ENCODE data around the gene USO1. TPM values are rescaled to one million over a fixed set of nuclear protein-coding genes. Genes with fewer than 3 reads are reported as not detected.

The USO1 gene
- total and polyA plus RNA-seq, 9 of the 15 experiments (the other 6 are each of a cell fraction or from before 2014, with no cell fraction given), result 19.3 to 97.8 (median 48.5) TPM

GRCh38 chr4:75724066-75724866 is at the start of gene USO1 (continued):
- TF ChIP-seq MECOM (CRISPR knock-in tag; IDR thresholded peaks at IDR 0.05) (no peak), ESRRB (CRISPR knock-in tag; IDR thresholded peaks at IDR 0.05; ENCODE audit: borderline replicate concordance) (no peak), NFE2L1 (tag; IDR thresholded peaks at IDR 0.05; ENCODE audit: borderline replicate concordance, low read depth) (no peak), MCM2 (IDR thresholded peaks at IDR 0.05; ENCODE audit: low read depth) (no peak), HOXB6 (CRISPR knock-in tag; IDR thresholded peaks at IDR 0.05; ENCODE audit: borderline replicate concordance) (no peak), XRCC5 (IDR thresholded peaks at IDR 0.05; ENCODE audit: low read depth, low read length) (0 out of 2 replicates have a peak, but pooled peaks have one; percentile 3)

GRCh38 chr4:75675004-75675531 is 49.3 kb upstream of the USO1 start:
- H3K36me3 ChIP-seq (ENCODE audit: control insufficient read depth, insufficient read depth, low read length), result peaks cover 5% of the 10 kb centered on the region
- ChIA-PET CTCF (ENCODE audit: low intra/inter-chr PET ratio) (no interaction called here), POLR2A (interaction anchor here (0.6 kb wide), 1 partner anchor 43 kb away, joined by 3 read pairs; no protein-coding TSS in a partner anchor)
- ATAC-seq, result no peak
- peaks cover 24% of the 10 kb centered on the region for H4K20me1 ChIP-seq (replicated peaks; ENCODE audit: control insufficient read depth, insufficient read depth, low read length)
- H3K9ac ChIP-seq (ENCODE audit: insufficient read depth in 1 of 2, low read depth in 2 of 2, low read length in 2 of 2), result no peak overlapping the region
- no peak overlapping the region for H3K4me2 ChIP-seq (ENCODE audit: insufficient read depth, low read length)
- in situ Hi-C loops (cut with MboI) (no loop called here), intact Hi-C loops (cut with micrococcal nuclease) (no loop called here)
- BruUV-seq (replicated peaks), result no TSS peak
- no peak for DNase-seq (ENCODE audit: extremely low read depth in 1 of 4, low spot score in 3 of 4)
- H3K27me3 ChIP-seq (ENCODE audit: control insufficient read depth in 2 of 2, insufficient read depth in 2 of 2, low read length in 2 of 2), result no peaks in the 10 kb centered on the region
- H3K4me3 ChIP-seq, result no peak overlapping the region
- no peak for FAIRE-seq
- no peak overlapping the region for H3K27ac ChIP-seq (ENCODE audit: extremely low read depth, low read depth, low read length)
- H3K9me1 ChIP-seq (ENCODE audit: control insufficient read depth, insufficient read depth, low read length), result peaks cover 2% of the 10 kb centered on the region
- 83% methylated on average over 11 of the region's 11 CpGs for WGBS (ENCODE audit: insufficient coverage, low coverage, missing lambda C conversion rate)
- peaks cover 39% of the 10 kb centered on the region for H3K79me2 ChIP-seq (ENCODE audit: control insufficient read depth, insufficient read depth, low read length)
- peaks cover 0 to 22% of the 10 kb centered on the region in 2 experiments; a peak in 3 of 5 replicates for H3K4me1 ChIP-seq (replicated peaks in 1 of 2; ENCODE audit: control insufficient read depth in 2 of 2, insufficient read depth in 2 of 2, low read length in 2 of 2)
- no peak overlapping the region for H2AFZ ChIP-seq (ENCODE audit: low read depth, low read length)
- no peaks in the 10 kb centered on the region for H3K9me3 ChIP-seq (replicated peaks; ENCODE audit: control insufficient read depth, insufficient read depth, low read depth, low read length)
- no peak for TF ChIP-seq ZNF699 (CRISPR knock-in tag; IDR thresholded peaks at IDR 0.05; ENCODE audit: insufficient replicate concordance)
- TF ChIP-seq SMARCE1 (IDR thresholded peaks at IDR 0.05), result no peak
- TF ChIP-seq FIP1L1 (IDR thresholded peaks at IDR 0.05; ENCODE audit: low read depth, low read length, poor library complexity, severe bottlenecking), result no peak
- TF ChIP-seq SUPT5H (IDR thresholded peaks at IDR 0.05), result no peak
- no peak for TF ChIP-seq ERF (CRISPR knock-in tag; IDR thresholded peaks at IDR 0.05)
- no peak for TF ChIP-seq ZNF830 (CRISPR knock-in tag; IDR thresholded peaks at IDR 0.05)
- TF ChIP-seq E2F1 (CRISPR knock-in tag; IDR thresholded peaks at IDR 0.05), result no peak
